ENCODE results near the gene FZR1.

Gene FZR1

GRCh38 chr19:3496392-3497273 is 9.5 kb upstream of the FZR1 start:
- no peak for DNase-seq (ENCODE audit: low read depth)
- TF ChIP-seq CTCF (IDR thresholded peaks at IDR 0.05; ENCODE audit: insufficient read depth, low read depth, low read length, missing control alignments): no peak
- no peak overlapping the region for H3K4me3 ChIP-seq (ENCODE audit: low read length)

GRCh38 chr19:3497757-3498520 is 8.2 kb upstream of the FZR1 start:
- DNase-seq (ENCODE audit: low read depth): no peak
- no peak overlapping the region for H3K4me3 ChIP-seq (ENCODE audit: low read length)
- TF ChIP-seq CTCF (IDR thresholded peaks at IDR 0.05; ENCODE audit: insufficient read depth, low read depth, low read length, missing control alignments): no peak

- peak overlapping the region; percentile 90 for H3K4me3 ChIP-seq (ENCODE audit: low read length)
- no peak for TF ChIP-seq CTCF (IDR thresholded peaks at IDR 0.05; ENCODE audit: insufficient read depth, low read depth, low read length, missing control alignments)
- DNase-seq (ENCODE audit: low read depth): no peak
Observed at GRCh38 chr19:3499738-3500428, 6.2 kb upstream of the FZR1 start.

GRCh38 chr19:3500429-3501101 is 5.5 kb upstream of the FZR1 start, which contains the start of gene DOHH:
Gene DOHH (minus strand): TSS chr19:3500674. CDS start chr19:3496814, 3,860 bp downstream.
- no peak for TF ChIP-seq CTCF (IDR thresholded peaks at IDR 0.05; ENCODE audit: insufficient read depth, low read depth, low read length, missing control alignments)
- peak within 1 kb of the TSS; percentile 90 for H3K4me3 ChIP-seq (ENCODE audit: low read length)
- peak; percentile 98 for DNase-seq (ENCODE audit: low read depth)

- TF ChIP-seq CTCF (IDR thresholded peaks at IDR 0.05; ENCODE audit: insufficient read depth, low read depth, low read length, missing control alignments): no peak
- no peak overlapping the region for H3K4me3 ChIP-seq (ENCODE audit: low read length)
- no peak for DNase-seq (ENCODE audit: low read depth)
Observed at GRCh38 chr19:3501780-3502179, 4.3 kb upstream of the FZR1 start.

GRCh38 chr19:3503036-3503572 is 3.0 kb upstream of the FZR1 start:
- DNase-seq (ENCODE audit: low read depth): no peak
- TF ChIP-seq CTCF (IDR thresholded peaks at IDR 0.05; ENCODE audit: insufficient read depth, low read depth, low read length, missing control alignments): no peak
- H3K4me3 ChIP-seq (ENCODE audit: low read length): no peak overlapping the region

All from epithelial cell of esophagus (primary cell).